ENCODE results near the gene AGBL1.

DNA sequence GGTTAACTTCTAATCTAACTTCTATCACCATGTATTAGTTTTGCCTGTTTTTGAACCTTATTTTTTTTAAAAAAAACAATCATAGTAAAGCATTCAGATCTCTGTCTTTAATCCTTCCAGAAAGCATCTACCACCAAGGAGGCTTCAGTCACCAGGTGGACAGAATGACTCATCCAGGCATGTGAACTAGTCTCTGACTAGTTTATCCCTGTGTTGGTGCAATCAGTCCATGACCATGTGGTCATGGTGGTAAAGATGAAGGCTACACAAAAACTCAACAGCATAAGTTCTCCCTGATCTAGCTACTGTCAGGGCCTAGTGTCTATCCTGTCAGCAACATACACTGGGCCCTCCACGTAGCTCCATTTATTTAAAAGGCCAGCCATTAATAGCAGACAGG is 750.6 kb downstream of the AGBL1 start:
- TF ChIP-seq, protein P1, sequence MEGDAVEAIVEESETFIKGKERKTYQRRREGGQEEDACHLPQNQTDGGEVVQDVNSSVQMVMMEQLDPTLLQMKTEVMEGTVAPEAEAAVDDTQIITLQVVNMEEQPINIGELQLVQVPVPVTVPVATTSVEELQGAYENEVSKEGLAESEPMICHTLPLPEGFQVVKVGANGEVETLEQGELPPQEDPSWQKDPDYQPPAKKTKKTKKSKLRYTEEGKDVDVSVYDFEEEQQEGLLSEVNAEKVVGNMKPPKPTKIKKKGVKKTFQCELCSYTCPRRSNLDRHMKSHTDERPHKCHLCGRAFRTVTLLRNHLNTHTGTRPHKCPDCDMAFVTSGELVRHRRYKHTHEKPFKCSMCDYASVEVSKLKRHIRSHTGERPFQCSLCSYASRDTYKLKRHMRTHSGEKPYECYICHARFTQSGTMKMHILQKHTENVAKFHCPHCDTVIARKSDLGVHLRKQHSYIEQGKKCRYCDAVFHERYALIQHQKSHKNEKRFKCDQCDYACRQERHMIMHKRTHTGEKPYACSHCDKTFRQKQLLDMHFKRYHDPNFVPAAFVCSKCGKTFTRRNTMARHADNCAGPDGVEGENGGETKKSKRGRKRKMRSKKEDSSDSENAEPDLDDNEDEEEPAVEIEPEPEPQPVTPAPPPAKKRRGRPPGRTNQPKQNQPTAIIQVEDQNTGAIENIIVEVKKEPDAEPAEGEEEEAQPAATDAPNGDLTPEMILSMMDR (IDR thresholded peaks at IDR 0.05; ENCODE audit: insufficient read depth, low read depth, low read length) = no peak
- TF ChIP-seq EZH2 (IDR thresholded peaks at IDR 0.05; ENCODE audit: insufficient read depth, low read length) = no peak
